ENCODE data around the gene GRIK4. TPM values are rescaled to one million over a fixed set of nuclear protein-coding genes. Genes with fewer than 3 reads are reported as not detected.

GRIK4 gene
- total RNA-seq, 6 experiments from 2014 or later, result 0.07 to 0.11 TPM; not detected in 4

GRCh38 chr11:120526241-120526640 lies 14.7 kb downstream of the GRIK4 start:
- H3K27me3 ChIP-seq, result no peaks in the 10 kb centered on the region
- DNase-seq (peak in 1 of 3 donors; percentile 19), ATAC-seq (no peak)
- H3K4me1 ChIP-seq, result no peaks in the 10 kb centered on the region
- TF ChIP-seq CTCF (IDR thresholded peaks at IDR 0.05), result no peak
- TF ChIP-seq POLR2A (IDR thresholded peaks at IDR 0.05), result no peak
- intact Hi-C loops (cut with DNase I), result no loop called here
- no peak overlapping the region for H3K27ac ChIP-seq
- H3K4me3 ChIP-seq, result no peak overlapping the region
- H3K9me3 ChIP-seq, result no peaks in the 10 kb centered on the region
- WGBS (ENCODE audit: insufficient coverage, low coverage, low lambda C conversion rate, missing lambda C conversion rate), result 83% methylated on average over 10 of the region's 10 CpGs
- no peaks in the 10 kb centered on the region for H3K36me3 ChIP-seq

- WGBS (ENCODE audit: insufficient coverage, low coverage, low lambda C conversion rate, missing lambda C conversion rate), result 11% methylated on average over 3 of the region's 16 CpGs
- Histone ChIP-seq H3K27ac (no peak overlapping the region), H3K4me3 (no peak overlapping the region), H3K9me3 (no peaks in the 10 kb centered on the region), H3K36me3 (no peaks in the 10 kb centered on the region), H3K27me3 (no peaks in the 10 kb centered on the region), H3K4me1 (no peaks in the 10 kb centered on the region)
- ATAC-seq, result no peak
- TF ChIP-seq POLR2A (IDR thresholded peaks at IDR 0.05), result no peak
- no peak for TF ChIP-seq CTCF (IDR thresholded peaks at IDR 0.05)
- DNase-seq, result peak in 1 of 3 donors; percentile 35
- intact Hi-C loops (cut with DNase I), result no loop called here
Observed at GRCh38 chr11:120527111-120527761, 15.7 kb downstream of the GRIK4 start.

- Histone ChIP-seq H3K36me3 (no peaks in the 10 kb centered on the region), H3K4me3 (no peak overlapping the region), H3K27ac (no peak overlapping the region), H3K4me1 (no peaks in the 10 kb centered on the region), H3K27me3 (no peaks in the 10 kb centered on the region), H3K9me3 (no peaks in the 10 kb centered on the region)
- TF ChIP-seq POLR2A (IDR thresholded peaks at IDR 0.05) (no peak), CTCF (IDR thresholded peaks at IDR 0.05) (no peak)
- DNase-seq (no peak), ATAC-seq (no peak)
- 64% methylated on average over 4 of the region's 4 CpGs for WGBS (ENCODE audit: insufficient coverage, low coverage, low lambda C conversion rate, missing lambda C conversion rate)
- intact Hi-C loops (cut with DNase I), result no loop called here
Observed at GRCh38 chr11:120528749-120529148, 17.2 kb downstream of the GRIK4 start.

- Histone ChIP-seq H3K27ac (no peak overlapping the region), H3K36me3 (no peaks in the 10 kb centered on the region), H3K4me1 (no peaks in the 10 kb centered on the region), H3K9me3 (no peaks in the 10 kb centered on the region), H3K4me3 (no peak overlapping the region), H3K27me3 (no peaks in the 10 kb centered on the region)
- no peak for DNase-seq
- no peak for ATAC-seq
- 89% methylated on average over 3 of the region's 7 CpGs for WGBS (ENCODE audit: insufficient coverage, low coverage, low lambda C conversion rate, missing lambda C conversion rate)
- TF ChIP-seq CTCF (IDR thresholded peaks at IDR 0.05) (no peak), POLR2A (IDR thresholded peaks at IDR 0.05) (no peak)
- intact Hi-C loops (cut with DNase I), result no loop called here
Observed at GRCh38 chr11:120529214-120529613, 17.7 kb downstream of the GRIK4 start.
